Stimulated activated CD8-positive, alpha-beta memory T cell treated with anti-CD3 and anti-CD28 coated beads, Interleukin-15, amount 100 ng/mL, for 24 hours (primary cell): ENCODE data around the gene ASB8.
"Not testable (repeated sequence)": the region's sequence is repeated elsewhere in the genome, so short reads cannot be mapped to it uniquely, and the experiment has no call there.

ENCODE experiments used
- DNase-seq: peaks from one replicate; pipeline ENCODE4 v3.0.0-alpha.2; 2020; ENCODE audit warnings: low read depth

ASB8 gene

GRCh38 chr12:48182631-48183030, 25.3 kb upstream of the ASB8 start:
- no peak for DNase-seq

- DNase-seq = no peak
These were observed 23.7 kb upstream of the ASB8 start for GRCh38 chr12:48180857-48181495.

GRCh38 chr12:48180424-48180823, 23.1 kb upstream of the ASB8 start:
- no peak for DNase-seq

- DNase-seq = no peak
These were observed 22.2 kb upstream of the ASB8 start for GRCh38 chr12:48179466-48179865.

- DNase-seq = no peak
These were observed 20.7 kb upstream of the ASB8 start for GRCh38 chr12:48177982-48178381.

GRCh38 chr12:48176417-48176751, 19.1 kb upstream of the ASB8 start:
- DNase-seq = no peak

GRCh38 chr12:48175613-48176416, 18.5 kb upstream of the ASB8 start:
- no peak for DNase-seq

- DNase-seq = no peak
These were observed 11.7 kb upstream of the ASB8 start for GRCh38 chr12:48169011-48169410.

- no peak for DNase-seq
These were observed 8.0 kb upstream of the ASB8 start for GRCh38 chr12:48165089-48165981.

- DNase-seq = no peak
These were observed 7.1 kb upstream of the ASB8 start for GRCh38 chr12:48164451-48164850.

GRCh38 chr12:48163150-48163747, 5.9 kb upstream of the ASB8 start:
- no peak for DNase-seq

- no peak for DNase-seq
These were observed 3.5 kb upstream of the ASB8 start for GRCh38 chr12:48160807-48161206.

GRCh38 chr12:48160046-48160445, 2.7 kb upstream of the ASB8 start:
- DNase-seq = no peak

- DNase-seq = no peak
These were observed 615 bp upstream of the ASB8 start for GRCh38 chr12:48157889-48158370.

GRCh38 chr12:48156652-48157017, 680 bp downstream of the ASB8 start:
- DNase-seq = no peak

GRCh38 chr12:48155786-48156185, 1.5 kb downstream of the ASB8 start:
- not testable (repeated sequence) for DNase-seq

- DNase-seq = no peak
These were observed 6.1 kb downstream of the ASB8 start for GRCh38 chr12:48151103-48151771.

GRCh38 chr12:48145981-48146380, 11.3 kb downstream of the ASB8 start:
- DNase-seq = no peak

- DNase-seq = no peak
These were observed 13.4 kb downstream of the ASB8 start for GRCh38 chr12:48143898-48144297.

- no peak for DNase-seq
These were observed 14.3 kb downstream of the ASB8 start for GRCh38 chr12:48142818-48143674.

GRCh38 chr12:48135027-48135426, 22.3 kb downstream of the ASB8 start:
- no peak for DNase-seq
